Measurements from ENCODE around the gene ATXN2. TPM values are rescaled to one million over a fixed set of nuclear protein-coding genes. Genes with fewer than 3 reads are reported as not detected.

The ATXN2 gene
- total RNA-seq, 1 donor from 2014 or later: 32.0 TPM

Other genes starting within 250 kb of the ATXN2 start
- gene PHETA1, start 230.2 kb downstream of the ATXN2 start, total RNA-seq: 8.5 and 9.7 TPM in 2 replicates
- gene SH2B3, start 193.4 kb downstream of the ATXN2 start, total RNA-seq: 93.6 and 111 TPM in 2 replicates
- gene BRAP, start 86.6 kb upstream of the ATXN2 start, total RNA-seq: 20.6 and 25.5 TPM in 2 replicates
- 8.0 and 8.7 TPM in 2 replicates for gene ACAD10, start 86.7 kb upstream of the ATXN2 start, total RNA-seq
- 68.6 and 76.6 TPM in 2 replicates for gene ALDH2, start 167.6 kb upstream of the ATXN2 start, total RNA-seq
- gene MAPKAPK5, start 242.9 kb upstream of the ATXN2 start, total RNA-seq: 31.1 and 37.6 TPM in 2 replicates

Measured in dermis blood vessel endothelial cell (primary cell).